Posterior vena cava (tissue), 2 donors: ENCODE data around the gene RETSAT. TPM values are rescaled to one million over a fixed set of nuclear protein-coding genes. Genes with fewer than 3 reads are reported as not detected.
"Not testable (repeated sequence)": the region's sequence is repeated elsewhere in the genome, so short reads cannot be mapped to it uniquely, and the experiment has no call there.

Experiments
- DNase-seq: peaks from one replicate; pipeline ENCODE4 v3.0.0-alpha.2; 2020; ENCODE audit warnings: low spot score
- intact Hi-C, 2 donors: fragments of 100-400 bp; cut with DNase I; formaldehyde crosslinking; loops; one replicate each; pipeline versions ENCODE4 v1.14.1 to v1.14.2; 2022 to 2023
- total RNA-seq, 2 donors: library from RNA; stranded (reverse); fragmentation: NEBNext Ultra II Directional; extraction: Animal tissue kit (Norgen Biotek cat#: 25700); gene quantifications; one replicate each; pipeline ENCODE4 v1.2.1, GENCODE V29; 2021
- donor health status: DM: yes; HTN: yes; CAD: no.
- donor health status: DM: yes; HTN: yes; CAD: no.

RETSAT gene
- total RNA-seq, 2 donors from 2014 or later, result 29.2 TPM

- intact Hi-C loops, result no loop called here
- DNase-seq, result no peak
Observed at GRCh38 chr2:85341269-85342029, 12.9 kb downstream of the RETSAT start.

DNA sequence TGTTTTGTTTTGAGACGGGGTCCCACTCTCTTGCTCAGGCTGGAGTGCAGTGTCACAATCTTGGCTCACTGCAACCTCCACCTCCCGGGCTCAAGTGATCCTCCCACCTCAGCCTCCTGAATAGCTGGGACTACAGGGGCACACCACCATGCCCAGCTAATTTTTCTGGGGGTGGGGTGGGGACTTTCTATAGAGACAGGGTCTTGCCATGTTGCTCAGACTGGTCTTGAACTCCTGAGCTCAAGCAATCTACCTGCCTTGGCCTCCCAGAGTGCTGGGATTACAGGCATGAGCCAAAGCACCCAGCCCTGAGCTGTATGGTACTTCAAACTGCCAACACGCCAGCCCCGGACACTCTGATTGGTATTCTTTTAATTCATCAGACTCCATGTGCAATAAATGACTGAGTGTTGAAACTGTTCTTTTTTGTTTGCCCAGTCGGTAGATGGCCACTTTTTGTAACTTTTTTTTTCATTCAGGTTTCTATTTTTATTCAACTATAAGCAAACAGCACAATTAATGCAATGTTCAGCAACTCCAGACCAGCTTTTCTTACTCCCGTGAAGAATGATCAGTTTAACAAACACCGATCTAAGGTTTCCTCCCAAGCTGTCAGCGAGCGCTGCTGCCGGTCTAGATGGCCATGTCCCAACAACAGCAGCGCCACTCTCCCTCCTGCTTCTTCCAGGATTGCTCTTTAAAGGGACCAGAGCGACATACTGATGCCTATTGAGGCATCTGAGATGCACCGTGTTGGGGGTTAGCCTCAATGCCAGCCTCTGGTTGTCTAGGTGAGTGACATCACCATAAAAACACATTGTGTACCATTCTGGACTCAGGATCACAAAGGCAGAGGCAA lies 14.1 kb downstream of the RETSAT start:
- intact Hi-C loops, result no loop called here
- no peak for DNase-seq

DNA sequence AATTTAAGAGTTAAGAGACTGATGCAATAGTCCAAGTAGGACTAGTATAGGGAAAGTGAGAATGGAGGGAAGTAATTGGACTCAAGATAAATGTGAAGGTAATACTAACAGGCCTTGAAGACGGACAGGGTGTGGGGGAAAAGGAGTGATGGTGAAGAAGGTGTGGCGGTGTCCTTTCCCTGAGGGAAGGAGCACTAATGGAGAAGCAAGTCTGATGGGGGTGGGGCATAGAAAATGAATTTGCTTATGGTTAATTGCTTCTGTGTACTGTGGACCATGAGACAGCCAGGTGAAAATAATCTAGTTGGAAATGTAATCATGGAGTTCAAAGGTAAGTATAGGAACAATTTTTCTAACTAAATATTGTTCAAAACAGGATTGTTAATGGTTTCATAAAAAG lies 19.4 kb downstream of the RETSAT start:
- intact Hi-C loops, result no loop called here
- no peak for DNase-seq

DNA sequence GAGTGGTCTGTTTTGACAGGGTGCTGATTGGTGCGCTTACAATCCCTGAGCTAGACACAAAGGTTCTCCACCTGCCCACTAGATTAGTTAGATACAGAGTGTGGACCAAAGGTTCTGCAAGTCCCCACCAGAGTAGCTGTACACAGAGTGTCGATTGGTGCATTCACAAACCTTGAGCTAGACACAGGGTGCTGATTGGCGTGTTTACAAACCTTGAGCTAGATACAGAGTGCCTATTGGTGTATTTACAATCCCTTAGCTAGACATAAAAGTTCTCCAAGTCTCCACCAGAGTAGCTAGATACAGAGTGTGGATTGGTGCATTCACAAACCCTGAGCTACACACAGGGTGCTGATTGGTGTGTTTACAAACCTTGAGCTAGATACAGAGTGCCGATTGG lies 20.5 kb downstream of the RETSAT start:
- intact Hi-C loops, DNase-seq: not testable (repeated sequence)

DNA sequence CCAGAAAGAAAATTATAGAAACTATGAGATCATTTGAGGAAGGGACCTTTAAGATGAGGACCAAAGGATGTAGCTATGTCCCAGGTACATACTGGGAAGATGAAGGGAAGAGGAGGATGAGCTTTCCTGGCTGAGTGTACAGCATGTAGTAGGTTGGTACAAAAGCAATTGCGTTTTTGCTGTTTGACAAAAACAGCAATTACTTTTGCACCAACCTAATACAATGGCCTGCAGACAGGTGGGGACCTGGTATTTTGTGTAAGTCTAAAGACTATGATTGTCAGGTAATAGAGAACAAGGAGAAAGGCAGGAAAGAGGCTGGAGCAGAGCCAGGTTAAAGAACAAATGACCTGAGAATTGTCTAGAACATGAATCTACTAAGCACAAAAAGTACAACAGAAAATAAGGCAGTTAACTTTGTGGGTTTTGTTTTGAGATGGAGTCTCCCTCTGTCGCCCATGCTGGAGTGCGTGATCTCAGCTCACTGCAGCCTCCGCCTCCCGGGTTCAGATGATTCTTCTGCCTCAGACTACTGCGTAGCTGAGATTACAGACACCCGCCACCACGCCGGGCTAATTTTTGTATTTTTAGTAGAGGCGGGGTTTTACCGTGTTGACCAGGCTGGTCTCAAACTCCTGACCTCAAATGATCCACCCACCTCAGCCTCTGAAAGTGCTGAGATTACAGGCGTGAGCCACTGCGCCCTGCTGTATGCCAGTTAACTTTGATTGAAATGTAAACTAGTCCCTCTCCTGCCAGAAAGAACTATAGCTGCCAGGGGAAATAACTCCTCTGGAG lies 23.3 kb downstream of the RETSAT start:
- intact Hi-C loops, result no loop called here
- DNase-seq, result peak; percentile 37

DNA sequence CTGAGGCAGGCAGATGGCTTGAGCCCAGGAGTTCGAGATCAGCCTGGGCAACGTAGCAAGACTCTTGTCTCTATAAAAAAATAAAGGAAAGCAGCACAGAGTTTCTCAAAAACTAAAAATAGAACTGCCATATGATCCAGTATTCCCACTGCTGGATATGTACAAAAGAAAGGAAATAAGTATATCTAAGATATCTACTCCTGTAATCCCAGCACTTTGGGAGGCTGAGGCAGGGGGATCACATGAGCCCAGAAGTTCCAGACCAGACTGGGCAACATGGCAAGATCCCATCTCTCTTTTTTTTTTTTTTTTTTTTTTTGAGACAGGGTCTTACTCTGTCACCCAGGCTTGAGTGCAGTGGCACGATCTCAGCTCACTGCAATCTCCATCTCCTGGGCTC lies 24.6 kb downstream of the RETSAT start:
- intact Hi-C loops, result not testable (repeated sequence)

GRCh38 chr2:85329181-85329651 lies 25.1 kb downstream of the RETSAT start:
- intact Hi-C loops, result no loop called here
- no peak for DNase-seq

More for the DNA sequence above, 24.6 kb downstream of the RETSAT start:
- DNase-seq, result not testable (repeated sequence)

DNA sequence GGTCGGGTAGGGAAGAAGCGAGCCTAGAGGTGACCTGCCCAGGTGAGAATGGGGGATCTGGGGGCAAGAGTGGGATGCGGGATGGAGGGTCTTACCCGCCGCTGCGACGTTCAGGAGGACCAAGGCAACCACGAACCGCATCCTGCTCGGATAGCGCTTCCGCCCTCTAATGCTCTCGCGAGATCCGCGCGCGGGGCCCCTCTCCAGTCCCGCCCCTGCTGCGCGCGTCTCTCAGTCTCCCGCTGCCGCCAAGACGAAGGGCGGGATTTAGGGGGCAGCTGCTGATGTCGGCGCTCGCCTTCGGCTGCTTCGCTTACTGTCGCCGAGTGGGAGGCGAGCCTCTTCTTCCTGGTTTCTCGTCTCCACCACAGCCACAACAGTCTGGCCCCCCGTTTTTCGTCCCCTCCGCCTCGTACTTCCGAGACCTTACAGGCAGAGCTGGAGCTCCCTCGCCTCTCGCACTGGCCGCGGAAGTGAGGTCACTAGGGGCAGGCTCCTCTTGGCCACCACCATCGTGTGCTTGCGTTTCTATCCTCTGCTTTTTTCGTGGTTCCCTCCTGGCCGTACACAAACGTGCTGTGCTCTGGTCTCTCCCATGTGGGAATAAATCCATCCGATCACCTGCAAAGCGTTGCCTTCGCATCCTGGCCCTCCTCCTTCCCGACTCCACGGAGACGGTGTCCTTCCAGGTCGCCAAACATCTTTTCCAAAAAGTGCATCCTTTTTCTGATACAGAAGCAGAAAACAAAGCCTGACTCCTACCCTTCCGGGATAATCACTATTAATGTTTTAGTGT lies 26.3 kb downstream of the RETSAT start, which contains the start of gene TGOLN2:
Gene TGOLN2 (minus strand): TSS at position 168 of the 796 bp plus-strand sequence. CDS start 27 bp downstream, at position 141.
- intact Hi-C loops, result no loop called here
- DNase-seq, result peak; percentile 98

- intact Hi-C loops, result no loop called here
- DNase-seq, result peak; percentile 91
Observed at GRCh38 chr2:85327160-85327821, 27.0 kb downstream of the RETSAT start.

DNA sequence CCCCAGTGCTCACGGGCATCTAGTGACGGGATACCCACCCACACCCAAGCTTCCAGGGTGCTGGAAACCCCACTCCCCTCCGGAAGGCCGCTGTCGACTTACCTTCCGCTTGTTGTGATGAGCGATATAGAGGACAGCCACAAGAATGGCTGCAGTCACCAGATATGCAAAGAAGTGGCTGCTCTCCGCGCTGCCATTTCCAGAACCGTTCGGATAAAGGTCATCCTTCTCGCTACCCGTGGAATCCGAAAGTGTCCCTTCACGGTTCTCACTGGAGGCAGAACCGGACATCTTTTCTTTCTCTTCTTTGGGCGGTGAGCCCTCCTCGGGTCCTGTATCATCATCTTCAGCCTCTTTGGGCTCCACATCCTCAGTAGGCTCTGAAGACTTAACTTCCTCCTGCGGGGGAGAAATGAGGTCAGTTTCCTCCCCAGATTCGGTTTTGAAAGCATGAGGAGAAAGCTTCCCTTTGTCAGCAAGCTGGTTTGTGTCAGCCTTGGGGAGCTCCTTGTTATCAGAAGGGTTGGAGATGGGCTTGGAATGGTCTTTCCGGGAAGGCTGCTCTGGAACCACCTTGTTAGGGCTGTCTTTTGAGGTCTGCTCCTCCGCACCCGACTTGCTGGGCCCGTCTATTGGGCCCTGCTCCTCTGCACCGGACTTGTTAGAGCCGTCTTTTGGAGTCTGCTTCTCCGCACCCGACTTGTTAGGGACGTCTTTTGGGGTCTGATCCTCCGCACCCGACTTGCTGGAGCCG lies 27.7 kb downstream of the RETSAT start:
- intact Hi-C loops, result no loop called here

DNA sequence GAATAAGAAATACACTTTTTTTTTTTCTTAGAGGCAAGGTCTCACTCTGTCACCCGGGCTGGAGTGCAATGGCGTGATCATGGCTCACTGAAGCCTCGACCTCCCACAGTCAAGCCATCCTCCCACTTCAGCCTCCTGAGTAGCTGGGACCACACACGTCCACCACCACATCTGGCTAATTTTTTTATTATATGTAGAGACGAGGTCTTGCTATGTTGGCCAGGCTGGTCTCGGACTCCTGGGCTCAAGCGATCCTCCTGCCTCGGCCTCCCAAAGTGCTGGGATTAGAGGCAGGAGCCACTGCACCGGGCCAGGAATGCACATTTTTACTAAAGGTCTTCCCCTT lies 28.9 kb downstream of the RETSAT start:
- intact Hi-C loops, result no loop called here
- no peak for DNase-seq

More for the DNA sequence above, 27.7 kb downstream of the RETSAT start:
- no peak for DNase-seq

DNA sequence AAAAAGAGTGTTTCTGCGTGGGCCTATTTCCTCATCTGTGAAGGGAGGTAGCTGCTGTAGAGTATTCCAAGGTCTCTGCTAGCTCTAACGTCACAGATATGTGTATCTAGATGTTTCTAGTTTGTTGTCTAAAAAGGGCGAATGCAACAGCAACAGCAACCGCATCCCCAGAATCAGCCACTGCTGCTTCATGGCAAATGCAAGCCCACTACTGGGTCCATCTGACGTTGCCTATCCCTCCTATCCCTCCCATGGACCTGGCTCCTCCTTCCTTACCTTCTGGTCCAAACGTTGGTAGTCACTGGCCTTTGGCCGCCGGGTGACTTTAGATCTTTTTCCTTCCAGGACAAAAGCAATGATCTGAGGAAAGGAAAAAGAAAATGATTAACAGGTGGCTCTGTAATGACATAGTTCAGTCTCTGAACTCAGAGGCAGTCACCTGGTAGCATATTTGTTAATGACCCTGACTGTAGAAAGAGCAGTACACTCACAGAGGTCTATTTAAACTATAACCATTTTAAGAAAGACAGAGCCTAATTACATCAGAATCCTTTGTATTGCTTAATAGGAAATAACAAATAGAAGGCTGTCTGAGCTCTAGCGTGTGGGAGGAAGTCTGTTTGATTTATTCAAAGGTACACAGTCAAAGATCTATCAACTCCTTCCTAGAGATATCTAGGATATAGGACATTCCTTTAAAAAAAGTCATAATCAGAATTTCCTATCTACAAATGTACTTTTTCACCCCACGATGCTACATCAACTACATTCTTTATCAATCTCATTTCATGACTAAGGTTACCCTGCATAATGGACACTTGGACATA lies 29.5 kb downstream of the RETSAT start:
- intact Hi-C loops, result no loop called here
- no peak for DNase-seq

DNA sequence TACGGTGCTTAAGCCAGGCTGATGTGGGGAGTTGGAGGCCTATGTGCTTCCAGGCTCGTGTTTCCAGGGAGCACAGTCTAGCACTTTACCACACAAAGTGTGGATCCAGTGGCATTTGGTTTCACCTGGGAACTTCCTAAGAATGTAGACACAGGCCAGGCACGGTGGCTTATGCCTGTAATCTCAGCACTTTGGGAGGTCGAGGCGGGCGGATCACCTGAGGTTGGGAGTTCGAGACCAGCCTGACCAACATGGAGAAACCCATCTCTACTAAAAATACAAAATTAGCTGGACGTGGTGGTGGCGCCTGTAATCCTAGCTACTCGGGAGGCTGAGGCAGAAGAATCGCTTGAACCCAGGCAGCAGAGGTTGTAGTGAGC lies 30.4 kb downstream of the RETSAT start:
- intact Hi-C loops, DNase-seq: not testable (repeated sequence)

DNA sequence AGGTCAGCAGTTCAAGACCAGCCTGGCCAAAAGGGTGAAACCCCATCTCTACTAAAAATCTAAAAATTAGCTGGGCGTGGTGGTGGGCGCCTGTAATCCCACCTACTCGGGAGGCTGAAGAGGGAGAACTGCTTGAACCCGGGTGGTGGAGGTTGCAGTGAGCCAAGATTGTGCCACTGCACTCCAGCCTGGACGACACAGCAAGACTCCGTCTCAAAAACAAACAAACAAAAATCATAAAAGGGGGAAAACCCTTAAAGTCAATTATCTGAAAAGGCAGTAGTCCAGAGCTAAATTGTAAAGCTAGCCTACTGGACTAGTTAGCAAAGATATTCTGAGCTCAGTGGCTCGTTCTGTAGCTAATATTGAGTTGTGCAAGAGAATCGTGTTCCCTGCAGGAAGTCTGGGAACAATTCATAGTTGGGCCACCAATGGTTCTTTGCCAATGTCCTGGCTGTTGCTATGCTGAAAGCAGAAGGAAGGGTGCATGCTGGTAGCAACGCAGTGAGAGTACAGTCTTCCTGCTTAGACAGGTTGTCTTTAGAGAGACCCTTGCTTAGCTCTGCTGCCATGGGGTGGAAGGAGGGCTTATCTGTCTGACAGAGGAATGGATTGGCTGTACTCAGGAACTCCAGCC lies 30.9 kb downstream of the RETSAT start:
- DNase-seq, result no peak

DNA sequence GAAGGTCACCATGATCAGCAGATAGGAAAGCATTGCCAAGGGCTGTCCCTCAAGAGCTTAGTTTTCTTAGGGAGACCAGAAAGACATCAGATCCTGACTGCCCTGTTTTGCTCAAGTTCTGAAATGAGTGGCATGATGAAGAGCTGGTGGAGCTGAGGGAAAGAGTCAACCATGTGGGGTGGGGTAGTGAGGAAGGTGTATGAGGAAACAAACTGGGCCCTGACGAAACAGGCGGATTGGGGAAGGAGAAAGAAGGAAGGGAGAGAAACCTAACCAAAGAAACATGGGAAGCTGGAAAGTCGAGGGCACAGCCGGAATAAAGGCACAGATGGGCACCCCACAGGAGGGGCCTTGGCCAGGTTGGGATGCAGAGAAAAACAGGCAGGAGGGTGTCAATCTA lies 34.5 kb downstream of the RETSAT start:
- no peak for DNase-seq
- intact Hi-C loops, result no loop called here

More for the DNA sequence above, 30.9 kb downstream of the RETSAT start:
- intact Hi-C loops, result no loop called here
